Nephron (organoid): ENCODE results near the gene TMEM176B.

ENCODE experiments used
- H3K27ac Mint-ChIP-seq, 3 experiments: 2 replicates each; pipeline ENCODE4 v1.8.0; 2020; ENCODE audit warnings: mixed read lengths in 3 of 3, mild to moderate bottlenecking in 2 of 3, moderate library complexity in 1 of 3
- H3K27me3 Mint-ChIP-seq: 2 replicates; pipeline ENCODE4 v1.8.0; 2021; ENCODE audit warnings: low read depth, mild to moderate bottlenecking, moderate library complexity, mixed read lengths
- H3K36me3 Mint-ChIP-seq: 2 replicates; pipeline ENCODE4 v1.8.0; 2020; ENCODE audit warnings: low read depth, mixed read lengths
- H3K4me1 Mint-ChIP-seq: 2 replicates; pipeline ENCODE4 v1.8.0; 2020; ENCODE audit warnings: mixed read lengths
- H3K4me3 Mint-ChIP-seq, 3 experiments: 2 replicates each; pipeline ENCODE4 v1.8.0; 2020; ENCODE audit warnings: mild to moderate bottlenecking in 3 of 3, mixed read lengths in 3 of 3, moderate library complexity in 2 of 3
- H3K9me3 Mint-ChIP-seq: 2 replicates; pipeline ENCODE4 v1.8.0; 2020; ENCODE audit warnings: mixed read lengths
- CTCF ChIP-seq, 3 experiments: fragments of 200-600 bp; sonication (generic); IDR thresholded peaks; one replicate each; pipeline ENCODE4 v1.5.0; 2021; ENCODE audit warnings: antibody characterized with exemption in 3 of 3; ENCODE audit not compliant: unreplicated experiment in 3 of 3

Gene TMEM176B

GRCh38 chr7:150748376-150748775 is 51.8 kb downstream of the TMEM176B start:
- no peaks in the 10 kb centered on the region for H3K9me3 Mint-ChIP-seq
- no peak overlapping the region for H3K4me3 Mint-ChIP-seq
- H3K36me3 Mint-ChIP-seq: no peaks in the 10 kb centered on the region
- no peak for TF ChIP-seq CTCF (IDR thresholded peaks at IDR 0.05; ENCODE audit: unreplicated experiment in 3 of 3)
- peaks cover 28% of the 10 kb centered on the region for H3K4me1 Mint-ChIP-seq
- no peaks in the 10 kb centered on the region for H3K27me3 Mint-ChIP-seq
- H3K27ac Mint-ChIP-seq: no peak overlapping the region

GRCh38 chr7:150746921-150747320 is 53.2 kb downstream of the TMEM176B start:
- no peak for TF ChIP-seq CTCF (IDR thresholded peaks at IDR 0.05; ENCODE audit: unreplicated experiment in 3 of 3)
- Mint-ChIP-seq H3K27ac (no peak overlapping the region), H3K4me3 (no peak overlapping the region), H3K9me3 (no peaks in the 10 kb centered on the region), H3K36me3 (no peaks in the 10 kb centered on the region), H3K27me3 (peaks cover 3% of the 10 kb centered on the region), H3K4me1 (peaks cover 29% of the 10 kb centered on the region)

- no peak for TF ChIP-seq CTCF (IDR thresholded peaks at IDR 0.05; ENCODE audit: unreplicated experiment in 3 of 3)
- Mint-ChIP-seq H3K36me3 (no peaks in the 10 kb centered on the region), H3K27ac (peak overlapping the region in 1 of 3 experiments; percentile 41), H3K9me3 (no peaks in the 10 kb centered on the region), H3K4me1 (peaks cover 29% of the 10 kb centered on the region), H3K27me3 (peaks cover 9% of the 10 kb centered on the region), H3K4me3 (peak overlapping the region in 1 of 3 experiments; percentile 22)
Observed at GRCh38 chr7:150745876-150746275, 54.3 kb downstream of the TMEM176B start.

- H3K36me3 Mint-ChIP-seq: no peaks in the 10 kb centered on the region
- H3K4me1 Mint-ChIP-seq: peaks cover 29% of the 10 kb centered on the region
- no peaks in the 10 kb centered on the region for H3K9me3 Mint-ChIP-seq
- H3K27ac Mint-ChIP-seq: no peak overlapping the region
- no peak for TF ChIP-seq CTCF (IDR thresholded peaks at IDR 0.05; ENCODE audit: unreplicated experiment in 3 of 3)
- H3K4me3 Mint-ChIP-seq: no peak overlapping the region
- H3K27me3 Mint-ChIP-seq: peaks cover 9% of the 10 kb centered on the region
Observed at GRCh38 chr7:150745086-150745485, 55.1 kb downstream of the TMEM176B start.

GRCh38 chr7:150744041-150744656 is 56.0 kb downstream of the TMEM176B start:
- peaks cover 29% of the 10 kb centered on the region for H3K4me1 Mint-ChIP-seq
- H3K4me3 Mint-ChIP-seq: no peak overlapping the region
- H3K27ac Mint-ChIP-seq: no peak overlapping the region
- no peak for TF ChIP-seq CTCF (IDR thresholded peaks at IDR 0.05; ENCODE audit: unreplicated experiment in 3 of 3)
- H3K36me3 Mint-ChIP-seq: no peaks in the 10 kb centered on the region
- no peaks in the 10 kb centered on the region for H3K9me3 Mint-ChIP-seq
- peaks cover 9% of the 10 kb centered on the region for H3K27me3 Mint-ChIP-seq

GRCh38 chr7:150742286-150742968 is 57.7 kb downstream of the TMEM176B start:
- H3K4me3 Mint-ChIP-seq: no peak overlapping the region
- H3K36me3 Mint-ChIP-seq: no peaks in the 10 kb centered on the region
- peaks cover 21% of the 10 kb centered on the region for H3K27me3 Mint-ChIP-seq
- H3K4me1 Mint-ChIP-seq: peaks cover 29% of the 10 kb centered on the region
- no peak overlapping the region for H3K27ac Mint-ChIP-seq
- TF ChIP-seq CTCF (IDR thresholded peaks at IDR 0.05; ENCODE audit: unreplicated experiment in 3 of 3): no peak
- H3K9me3 Mint-ChIP-seq: no peaks in the 10 kb centered on the region
